HepG2 (cell line): ENCODE results near the gene BCL6B. TPM values are rescaled to one million over a fixed set of nuclear protein-coding genes. Genes with fewer than 3 reads are reported as not detected.
A peak's percentile ranks its signal among the peaks of the same experiment; 100 is the strongest.

Source experiments
- ATAC-seq: fragments of 200-7000 bp; cut with Tn5 transposase; 3 replicates; pipeline ENCODE4 v1.9.1; 2020; ENCODE audit warnings: mild to moderate bottlenecking, moderate library complexity
- BruUV-seq: library from RNA; stranded (reverse); fragments of 400-500 nt; replicated peaks from 2 replicates; lab custom pipeline; 2021; lab: Mats Ljungman, UMichigan
- CTCF ChIA-PET: fragments of 300-600 bp; formaldehyde crosslinking; extraction: SDS; loops from one replicate; lab custom pipeline; 2021; ENCODE audit warnings: low total read pairs, inconsistent platforms, low intra/inter-chr PET ratio; lab: Yijun Ruan, JAX
- POLR2A ChIA-PET: fragments of 350-600 bp; sonication (Branson Sonifier 250); formaldehyde crosslinking; loops from one replicate; lab custom pipeline; 2020; ENCODE audit warnings: antibody characterized with exemption, inconsistent platforms; lab: Yijun Ruan, JAX
- DNase-seq: peaks from one replicate; pipeline ENCODE4 v3.0.0-alpha.2; 2015; ENCODE audit warnings: low spot score
- FAIRE-seq: peaks from 3 replicates; lab custom pipeline; 2011; peaks lifted over from hg19 to GRCh38; lab: Jason Lieb, UNC
- H2AFZ ChIP-seq: one replicate; pipeline ENCODE4 v1.6.1; 2011; ENCODE audit warnings: low read length, inconsistent platforms
- H3K27ac ChIP-seq: fragments of 300-600 bp; 3 replicates; pipeline ENCODE4 v1.8.0; 2011; ENCODE audit warnings: mixed run types, mild to moderate bottlenecking, mixed read lengths, low read length, inconsistent platforms; ENCODE audit not compliant: insufficient read depth; ENCODE audit errors: extremely low read length
- H3K27me3 ChIP-seq, 2 experiments: fragments of 200-600 bp in 1 of 2; 2 replicates in 1 of 2; 3 replicates in 1 of 2; pipeline versions ENCODE4 v1.6.0 to v1.8.0; 2011; ENCODE audit warnings: low read length in 2 of 2, mild to moderate bottlenecking in 2 of 2, moderate library complexity in 2 of 2, inconsistent platforms in 1 of 2; ENCODE audit not compliant: insufficient read depth in 2 of 2, control insufficient read depth in 1 of 2
- H3K36me3 ChIP-seq, 2 experiments: fragments of 200-600 bp in 1 of 2; replicated peaks in 1 of 2; 2 replicates in 1 of 2; 3 replicates in 1 of 2; pipeline versions ENCODE4 v1.5.1 to v1.8.0; 2011; ENCODE audit warnings: low read length in 2 of 2, inconsistent platforms in 1 of 2; ENCODE audit not compliant: insufficient read depth in 2 of 2, control insufficient read depth in 1 of 2
- H3K4me1 ChIP-seq: 2 replicates; pipeline ENCODE4 v1.5.1; 2012; ENCODE audit warnings: low read length, inconsistent platforms; ENCODE audit not compliant: insufficient read depth
- H3K4me2 ChIP-seq: 2 replicates; pipeline ENCODE4 v1.6.0; 2011; ENCODE audit warnings: low read depth, low read length, inconsistent platforms
- H3K4me3 ChIP-seq, 3 experiments: fragments of 200-600 bp in 1 of 3; sonication (generic), shearing (Covaris generic) in 1 of 3; replicated peaks in 1 of 3; 2 replicates each; pipeline ENCODE4 v1.5.1; 2011 to 2016; ENCODE audit warnings: low read length in 3 of 3, inconsistent platforms in 2 of 3, low read depth in 2 of 3, mild to moderate bottlenecking in 2 of 3, control low read depth in 1 of 3, mixed read lengths in 1 of 3; ENCODE audit not compliant: insufficient read depth in 1 of 3
- H3K79me2 ChIP-seq: one replicate; pipeline ENCODE4 v1.6.1; 2011; ENCODE audit warnings: low read length, inconsistent platforms; ENCODE audit not compliant: insufficient read depth
- H3K9ac ChIP-seq: 2 replicates; pipeline ENCODE4 v1.6.0; 2011; ENCODE audit warnings: mild to moderate bottlenecking, low read depth, low read length, inconsistent platforms; ENCODE audit not compliant: insufficient read depth
- H3K9me3 ChIP-seq: 2 replicates; pipeline ENCODE4 v1.5.1; 2012; ENCODE audit warnings: mild to moderate bottlenecking, low read length
- H4K20me1 ChIP-seq: 2 replicates; pipeline ENCODE4 v1.6.0; 2011; ENCODE audit warnings: inconsistent platforms, mild to moderate bottlenecking, low read length, moderate library complexity; ENCODE audit not compliant: insufficient read depth
- ARHGAP35 ChIP-seq: sonication (generic); formaldehyde crosslinking; IDR thresholded peaks from 2 replicates; pipeline ENCODE4 v1.9.0; 2022; ENCODE audit warnings: mild to moderate bottlenecking, inconsistent platforms, moderate library complexity, missing genetic modification reagents, borderline replicate concordance
- ARID5B ChIP-seq: IDR thresholded peaks from 2 replicates; pipeline ENCODE4 v1.4.0; 2020; ENCODE audit warnings: mild to moderate bottlenecking, missing genetic modification reagents
- CREM ChIP-seq, 2 experiments: sonication (generic) in 1 of 2; formaldehyde crosslinking in 1 of 2; IDR thresholded peaks; 2 replicates each; pipeline versions ENCODE4 v1.4.0 to v1.6.1; 2016 to 2020; ENCODE audit warnings: antibody characterized with exemption in 1 of 2, mild to moderate bottlenecking in 1 of 2, missing genetic modification reagents in 1 of 2
- CTCF ChIP-seq: sonication (generic); formaldehyde crosslinking; IDR thresholded peaks from 2 replicates; pipeline ENCODE4 v1.5.0; 2020; ENCODE audit warnings: mild to moderate bottlenecking, missing genetic modification reagents, moderate library complexity
- FOXK2 ChIP-seq: fragments of 450-650 bp; IDR thresholded peaks from 2 replicates; pipeline ENCODE4 v1.6.1; 2016
- GABPA ChIP-seq, 2 experiments: IDR thresholded peaks; 2 replicates each; pipeline ENCODE4 v1.6.1; 2011 to 2016; ENCODE audit warnings: low read depth in 2 of 2, low read length in 1 of 2, missing biosample characterization in 1 of 2, missing genetic modification characterization in 1 of 2
- HES4 ChIP-seq: sonication (generic); formaldehyde crosslinking; IDR thresholded peaks from 2 replicates; pipeline ENCODE4 v1.9.0; 2021; ENCODE audit warnings: mild to moderate bottlenecking, missing genetic modification reagents, borderline replicate concordance
- LCORL ChIP-seq, 2 experiments: fragments of 450-650 bp in 1 of 2; sonication (generic) in 1 of 2; formaldehyde crosslinking in 1 of 2; IDR thresholded peaks; 2 replicates each; pipeline versions ENCODE4 v1.5.0 to v1.6.1; 2017 to 2020; ENCODE audit warnings: antibody characterized with exemption in 1 of 2, missing genetic modification reagents in 1 of 2
- MTA1 ChIP-seq: sonication (generic); formaldehyde crosslinking; IDR thresholded peaks from 2 replicates; pipeline ENCODE4 v1.4.0; 2020; ENCODE audit warnings: missing genetic modification reagents, mild to moderate bottlenecking, borderline replicate concordance
- MYC ChIP-seq: sonication (generic); formaldehyde crosslinking; IDR thresholded peaks from 2 replicates; pipeline ENCODE4 v1.9.0; 2021; ENCODE audit warnings: missing genetic modification reagents, borderline replicate concordance
- RAD51 ChIP-seq: fragments of 450-650 bp; IDR thresholded peaks from 2 replicates; pipeline ENCODE4 v1.6.1; 2016; ENCODE audit warnings: borderline replicate concordance
- SP5 ChIP-seq: IDR thresholded peaks from 2 replicates; pipeline ENCODE4 v1.6.1; 2016; ENCODE audit warnings: low read depth, borderline replicate concordance
- XRCC5 ChIP-seq: fragments of 200-400 bp; formaldehyde crosslinking; optimal IDR thresholded peaks from 2 replicates; pipeline ENCODE3; 2017; ENCODE audit warnings: mild to moderate bottlenecking, low read length
- ZBTB43 ChIP-seq: sonication (generic); formaldehyde crosslinking; conservative IDR thresholded peaks from 2 replicates; pipeline ENCODE4 v1.4.0; 2020; ENCODE audit warnings: missing genetic modification reagents
- ZFY ChIP-seq: sonication (generic); formaldehyde crosslinking; IDR thresholded peaks from 2 replicates; pipeline ENCODE4 v1.4.0; 2020; ENCODE audit warnings: missing genetic modification reagents
- ZNF841 ChIP-seq: sonication (generic); formaldehyde crosslinking; IDR thresholded peaks from 2 replicates; pipeline ENCODE4 v1.8.1; 2023; ENCODE audit warnings: missing genetic modification reagents, borderline replicate concordance
- WGBS: methylation state at CpG from one replicate; pipeline ENCODE4 v1.1.6; 2017; ENCODE audit warnings: low lambda C conversion rate; 5-methylcytosine and 5-hydroxymethylcytosine counted together
- in situ Hi-C: cut with HindIII; loops from 2 replicates; pipeline ENCODE4 v1.10.0; 2017; ENCODE audit warnings: low pct_unique_long_range_greater_than_20kb; ENCODE audit not compliant: extremely low pct_ligation_motif_present
- intact Hi-C: fragments of 100-400 bp; cut with micrococcal nuclease; formaldehyde crosslinking; loops from one replicate; pipeline ENCODE4 v1.10.0; 2022; ENCODE audit not compliant: unreplicated experiment
- polyA plus RNA-seq, 8 experiments: library from polyadenylated mRNA; depleted of rRNA in 3 of 8; stranded (reverse) in 7 of 8; unstranded in 1 of 8; fragments of >200 nt; fragmentation: Illumina TruSeq in 4 of 8; extraction: Trizol in 4 of 8; gene quantifications; 2 replicates each; pipeline versions ENCODE4 v1.2.1 to v1.2.3, GENCODE V29; 2011 to 2016; ENCODE audit warnings: low read depth in 4 of 8, missing spikeins in 1 of 8, mixed read lengths in 1 of 8; ENCODE audit not compliant: insufficient read depth in 1 of 8
- total RNA-seq, 5 experiments: library from RNA; depleted of rRNA; stranded (reverse); fragments of >200 nt; fragmentation: Illumina TruSeq; extraction: Trizol; gene quantifications; 2 replicates each; pipeline ENCODE4 v1.2.3, GENCODE V29; 2016; ENCODE audit warnings: low read depth in 1 of 5

Gene BCL6B
- total and polyA plus RNA-seq, 2 of the 13 experiments (the other 11 are each of a cell fraction or from before 2014, with no cell fraction given) = not detected

GRCh38 chr17:7038025-7038862, 15.4 kb downstream of the BCL6B start:
- peak overlapping the region; percentile 56 for H3K9ac ChIP-seq
- BruUV-seq = no TSS peak
- H3K27ac ChIP-seq = peak overlapping the region; percentile 74
- peak overlapping the region; percentile 94 for H3K4me2 ChIP-seq
- no peak overlapping the region for H2AFZ ChIP-seq
- ATAC-seq = peak; percentile 18
- no peaks in the 10 kb centered on the region; a peak in 1 of 5 replicates for H3K27me3 ChIP-seq
- intact Hi-C loops (no loop called here), in situ Hi-C loops (no loop called here)
- FAIRE-seq = no peak
- no peak for DNase-seq
- no peaks in the 10 kb centered on the region for H3K36me3 ChIP-seq
- H3K9me3 ChIP-seq = no peaks in the 10 kb centered on the region
- CTCF ChIA-PET = no interaction called here
- 4% methylated on average over 13 of the region's 19 CpGs for WGBS
- peak overlapping the region; percentile 11 to 94 (median 39) for H3K4me3 ChIP-seq
- peaks cover 41% of the 10 kb centered on the region for H3K4me1 ChIP-seq
- POLR2A ChIA-PET = interaction anchor here (0.7 to 3.7 kb wide), 7 partner anchors 8 to 182 kb away, joined by 3 to 71 read pairs (median 4); partner anchors contain the start of genes ACADVL, ASGR1, DLG4 and RNASEK
- no peaks in the 10 kb centered on the region for H4K20me1 ChIP-seq
- H3K79me2 ChIP-seq = peaks cover 13% of the 10 kb centered on the region
- TF ChIP-seq MTA1 (CRISPR knock-in tag) (peak; percentile 56; the same call in 1 of the 2 replicates), ZFY (peak; percentile 36; the same call in 1 of the 2 replicates), ZNF841 (CRISPR knock-in tag) (no peak), ARID5B (CRISPR knock-in tag) (no peak), HES4 (CRISPR knock-in tag) (0 out of 2 replicates have a peak, but pooled peaks have one; percentile 20), LCORL (IDR thresholded peaks at IDR 0.05) (no peak), LCORL (CRISPR knock-in tag; IDR thresholded peaks at IDR 0.05) (0 out of 2 replicates have a peak, but pooled peaks have one; percentile 23), ARHGAP35 (CRISPR knock-in tag) (no peak), GABPA (IDR thresholded peaks at IDR 0.05; ENCODE audit: low read depth, low read length) (no peak), GABPA (CRISPR knock-in tag; IDR thresholded peaks at IDR 0.05; ENCODE audit: low read depth) (no peak), ZBTB43 (CRISPR knock-in tag) (no peak), MYC (CRISPR knock-in tag) (peak; percentile 51; the same call in 1 of the 2 replicates), XRCC5 (peak; percentile 63), CREM (IDR thresholded peaks at IDR 0.05) (no peak), CREM (CRISPR knock-in tag; IDR thresholded peaks at IDR 0.05) (no peak), SP5 (CRISPR knock-in tag) (no peak), CTCF (CRISPR knock-in tag) (peak; percentile 56), FOXK2 (no peak), RAD51 (no peak)
